ENCODE data around the gene RERE.
"Not testable (repeated sequence)": the region's sequence is repeated elsewhere in the genome, so short reads cannot be mapped to it uniquely, and the experiment has no call there.

The RERE gene

GRCh38 chr1:8598783-8599182 lies 218.7 kb downstream of the RERE start:
- DNase-seq, result no peak

- no peak for DNase-seq
Observed at GRCh38 chr1:8598060-8598724, 219.2 kb downstream of the RERE start.

- no peak for DNase-seq
Observed at GRCh38 chr1:8597455-8597854, 220.0 kb downstream of the RERE start.

GRCh38 chr1:8595941-8596340 lies 221.5 kb downstream of the RERE start:
- DNase-seq, result no peak

- DNase-seq, result no peak
Observed at GRCh38 chr1:8595332-8595731, 222.1 kb downstream of the RERE start.

GRCh38 chr1:8593292-8593691 lies 224.1 kb downstream of the RERE start:
- DNase-seq, result not testable (repeated sequence)

GRCh38 chr1:8591569-8591968 lies 225.9 kb downstream of the RERE start:
- no peak for DNase-seq

GRCh38 chr1:8590721-8591351 lies 226.6 kb downstream of the RERE start:
- no peak for DNase-seq

GRCh38 chr1:8589571-8589970 lies 227.9 kb downstream of the RERE start:
- no peak for DNase-seq

GRCh38 chr1:8587784-8588183 lies 229.7 kb downstream of the RERE start:
- DNase-seq, result no peak

- no peak for DNase-seq
Observed at GRCh38 chr1:8586438-8586837, 231.0 kb downstream of the RERE start.

- DNase-seq, result no peak
Observed at GRCh38 chr1:8584316-8584715, 233.1 kb downstream of the RERE start.

- DNase-seq, result no peak
Observed at GRCh38 chr1:8583031-8583430, 234.4 kb downstream of the RERE start.

GRCh38 chr1:8580566-8580965 lies 236.9 kb downstream of the RERE start:
- DNase-seq, result no peak

- DNase-seq, result no peak
Observed at GRCh38 chr1:8578936-8579335, 238.5 kb downstream of the RERE start.

GRCh38 chr1:8578132-8578877 lies 239.1 kb downstream of the RERE start:
- DNase-seq, result no peak

- no peak for DNase-seq
Observed at GRCh38 chr1:8574985-8575384, 242.5 kb downstream of the RERE start.

- no peak for DNase-seq
Observed at GRCh38 chr1:8572106-8572505, 245.3 kb downstream of the RERE start.

- no peak for DNase-seq
Observed at GRCh38 chr1:8571200-8571984, 246.0 kb downstream of the RERE start.

- DNase-seq, result no peak
Observed at GRCh38 chr1:8570465-8570864, 247.0 kb downstream of the RERE start.

GRCh38 chr1:8569242-8569641 lies 248.2 kb downstream of the RERE start:
- DNase-seq, result no peak

GRCh38 chr1:8568837-8569236 lies 248.6 kb downstream of the RERE start:
- DNase-seq, result no peak

- DNase-seq, result no peak
Observed at GRCh38 chr1:8567146-8567545, 250.3 kb downstream of the RERE start.

Data from cortex of kidney (tissue), 1 donor.